H1 (cell line): ENCODE data around the gene FGF10. TPM values are rescaled to one million over a fixed set of nuclear protein-coding genes. Genes with fewer than 3 reads are reported as not detected.

Experiments used
- CREB1 ChIP-seq: IDR thresholded peaks from 2 replicates; pipeline ENCODE4 v1.6.1; 2012; ENCODE audit warnings: inconsistent platforms
- GTF2F1 ChIP-seq: IDR thresholded peaks from 2 replicates; pipeline ENCODE4 v1.6.1; 2012; ENCODE audit warnings: low read depth, low read length, improper control_type of control experiment, borderline replicate concordance
- MAX ChIP-seq: IDR thresholded peaks from 2 replicates; pipeline ENCODE4 v1.6.1; 2012; ENCODE audit warnings: inconsistent platforms
- SIN3A ChIP-seq, 2 experiments: IDR thresholded peaks in 1 of 2; conservative IDR thresholded peaks in 1 of 2; 2 replicates each; pipeline ENCODE4 v1.6.1; 2011 to 2012; ENCODE audit warnings: low read length in 2 of 2, improper control_type of control experiment in 1 of 2, low read depth in 1 of 2, mild to moderate bottlenecking in 1 of 2
- SIRT6 ChIP-seq: IDR thresholded peaks from one replicate; pipeline ENCODE4 v1.7.1; 2012; ENCODE audit warnings: low read length, inconsistent platforms
- polyA plus RNA-seq, 7 experiments: library from polyadenylated mRNA; depleted of rRNA in 3 of 7; stranded (reverse) in 5 of 7; unstranded in 2 of 7; fragments of >200 nt in 5 of 7; fragments of 200-250 nt in 2 of 7; gene quantifications; 1 replicate in 5 of 7; 2 replicates in 1 of 7; 4 replicates in 1 of 7; pipeline versions ENCODE4 v1.2.1 to v1.2.3, GENCODE V29; 2011 to 2013; ENCODE audit warnings: missing spikeins in 2 of 7, mixed read lengths in 2 of 7
- total RNA-seq: library from RNA; stranded (reverse); fragmentation: NEBNext Ultra II Directional; extraction: Animal tissue kit (Norgen Biotek cat#: 25700); gene quantifications from 2 replicates; pipeline ENCODE4 v1.2.1, GENCODE V29; 2021

The FGF10 gene
- total and polyA plus RNA-seq, 2 of the 8 experiments (the other 6 are each of a cell fraction or from before 2014, with no cell fraction given), result 0.06 to 0.54 TPM

- no peak for TF ChIP-seq SIN3A (conservative IDR thresholded peaks at IDR 0.05 in 1 of 2, IDR thresholded peaks at IDR 0.05 in 1 of 2; ENCODE audit: low read depth in 1 of 2, low read length in 2 of 2)
- TF ChIP-seq GTF2F1, result no peak
- TF ChIP-seq MAX, result no peak
- no peak for TF ChIP-seq CREB1
- no peak for TF ChIP-seq SIRT6
Measured at GRCh38 chr5:44384816-44385215, 4.4 kb downstream of the FGF10 start (continued).
